Renal pelvis (tissue), 4 donors: Measurements from ENCODE around the gene PPP1R37. TPM values are rescaled to one million over a fixed set of nuclear protein-coding genes. Genes with fewer than 3 reads are reported as not detected.

Experiments used
- DNase-seq: peaks from one replicate; pipeline ENCODE4 v3.0.0-alpha.2; 2013
- polyA plus RNA-seq, 3 donors: library from polyadenylated mRNA; unstranded; fragments of 120-200 nt; gene quantifications; one replicate each; pipeline ENCODE4 v1.2.1, GENCODE V29; 2013; ENCODE audit not compliant: insufficient read length in 3 of 3

Gene PPP1R37
- polyA plus RNA-seq, 3 donors: 31.8 to 37.5 (median 35.4) TPM

- peak; percentile 42 for DNase-seq
Observed at GRCh38 chr19:45187421-45188100, 94.6 kb downstream of the PPP1R37 start.

- DNase-seq: no peak
Observed at GRCh38 chr19:45189971-45190370, 97.0 kb downstream of the PPP1R37 start.

GRCh38 chr19:45191375-45191774 lies 98.4 kb downstream of the PPP1R37 start:
- no peak for DNase-seq

GRCh38 chr19:45195764-45196163 lies 102.8 kb downstream of the PPP1R37 start:
- DNase-seq: no peak

Other genes with a start within 250 kb of the PPP1R37 start
- 100 to 1,000 TPM; 181 to 187 (median 187) TPM for gene NECTIN2, start 246.9 kb upstream of the PPP1R37 start, polyA plus RNA-seq
- gene TOMM40, start 201.9 kb upstream of the PPP1R37 start, polyA plus RNA-seq: 10 to 100 TPM; 48.7 to 58.2 (median 57.6) TPM
- gene APOE, start 187.4 kb upstream of the PPP1R37 start, polyA plus RNA-seq: 100 to 1,000 TPM; 397 to 528 (median 454) TPM
- gene APOC1, start 178.6 kb upstream of the PPP1R37 start, polyA plus RNA-seq: 10 to 100 TPM in 2 of 3 donors, 1 to 10 TPM in 1; 8.4 to 11.7 (median 11.6) TPM
- under 1 TPM in 1 of 3 donors, not detected in 2; 0.35 TPM for gene APOC4, start 150.9 kb upstream of the PPP1R37 start, polyA plus RNA-seq
- 10 to 100 TPM; 13.1 to 16.3 (median 14.1) TPM for gene APOC2, start 147.1 kb upstream of the PPP1R37 start, polyA plus RNA-seq
- 100 to 1,000 TPM; 120 to 129 (median 127) TPM for gene CLPTM1, start 137.8 kb upstream of the PPP1R37 start, polyA plus RNA-seq
- gene RELB, start 91.7 kb upstream of the PPP1R37 start, polyA plus RNA-seq: 1 to 10 TPM; 6.3 to 7.8 (median 7.6) TPM
- 10 to 100 TPM; 56.2 to 80.1 (median 76.2) TPM for gene CLASRP, start 54.1 kb upstream of the PPP1R37 start, polyA plus RNA-seq
- 1 to 10 TPM; 1.1 to 2.4 (median 2.1) TPM for gene ZNF296, start 16.7 kb upstream of the PPP1R37 start, polyA plus RNA-seq
- gene GEMIN7, start 13.9 kb upstream of the PPP1R37 start, polyA plus RNA-seq: 10 to 100 TPM; 21.5 to 24.0 (median 23.4) TPM
- under 1 TPM; 0.19 to 0.31 (median 0.21) TPM for gene NKPD1, start 67.8 kb downstream of the PPP1R37 start, polyA plus RNA-seq
- gene TRAPPC6A, start 85.1 kb downstream of the PPP1R37 start, polyA plus RNA-seq: 10 to 100 TPM; 42.6 to 52.3 (median 48.0) TPM
- 1 to 10 TPM; 9.1 to 10.0 (median 9.5) TPM for gene BLOC1S3, start 85.6 kb downstream of the PPP1R37 start, polyA plus RNA-seq
- 10 to 100 TPM; 11.0 to 13.7 (median 11.6) TPM for gene EXOC3L2, start 152.2 kb downstream of the PPP1R37 start, polyA plus RNA-seq
- 10 to 100 TPM; 38.2 to 42.7 (median 40.4) TPM for gene MARK4, start 158.1 kb downstream of the PPP1R37 start, polyA plus RNA-seq
- 1 to 10 TPM in 1 of 3 donors, under 1 TPM in 2; 0.22 to 1.7 (median 0.44) TPM for gene CKM, start 229.7 kb downstream of the PPP1R37 start, polyA plus RNA-seq
- gene KLC3, start 247.6 kb downstream of the PPP1R37 start, polyA plus RNA-seq: 1 to 10 TPM; 2.1 to 3.0 (median 2.3) TPM